Adrenal gland (tissue), 5 donors: Measurements from ENCODE around the gene FAM98B.

ENCODE experiments used
- POLR2A ChIP-seq, 2 donors: fragments of 450-650 bp; IDR thresholded peaks; one replicate each; pipeline ENCODE4 v1.6.1; 2017; ENCODE audit warnings: antibody characterized with exemption in 2 of 2, mild to moderate bottlenecking in 2 of 2, moderate library complexity in 1 of 2
- TF ChIP-seq, protein P1 (sequence below), 6 experiments: fragments of 450-650 bp in 4 of 6; fragments of 200-600 bp in 2 of 6; sonication (generic) in 1 of 6; IDR thresholded peaks; 1 replicate in 5 of 6; 2 replicates in 1 of 6; pipeline versions ENCODE4 v1.5.1 to v1.8.0; 2016 to 2021; ENCODE audit warnings: antibody characterized with exemption in 6 of 6, mild to moderate bottlenecking in 2 of 6, moderate library complexity in 1 of 6
- donor health status: DM: no; HTN: no; CAD: no.

DNA sequence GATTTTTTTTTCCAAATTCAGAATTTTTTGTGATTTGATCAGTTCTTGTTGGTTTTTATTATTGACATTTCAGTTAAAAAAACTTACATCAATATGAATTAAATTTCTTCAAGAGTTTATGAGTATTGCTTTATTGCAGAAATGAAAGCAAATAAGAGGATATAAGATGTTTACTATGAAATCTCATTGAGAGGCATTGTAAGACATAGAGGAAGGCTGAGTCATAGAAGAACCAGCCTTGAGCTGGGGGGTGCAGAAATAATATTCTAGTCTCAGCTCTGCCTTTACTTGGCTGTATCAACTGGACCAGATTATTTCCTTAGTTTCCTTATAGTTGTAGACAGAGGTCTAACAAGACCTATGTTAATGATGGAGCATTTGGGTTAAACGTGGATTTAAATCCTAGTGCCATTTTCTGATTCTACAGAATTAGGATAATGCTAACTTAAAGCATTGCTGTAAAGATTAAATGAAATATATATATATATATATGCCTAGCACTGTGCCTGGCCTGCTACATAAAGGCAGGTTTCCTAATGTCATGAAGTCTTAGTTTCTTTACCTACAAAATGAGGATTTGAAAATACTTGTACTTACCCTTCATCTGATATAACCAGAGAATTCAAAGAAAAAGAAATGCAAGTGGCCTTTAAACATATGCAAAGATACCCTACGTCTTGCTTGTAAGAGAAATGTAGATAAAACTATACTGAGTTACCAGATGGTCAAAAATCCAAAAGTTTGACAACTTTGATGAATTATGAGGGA, 7.3 kb downstream of the FAM98B start:
- TF ChIP-seq POLR2A (IDR thresholded peaks at IDR 0.05): no peak
- TF ChIP-seq, protein P1, sequence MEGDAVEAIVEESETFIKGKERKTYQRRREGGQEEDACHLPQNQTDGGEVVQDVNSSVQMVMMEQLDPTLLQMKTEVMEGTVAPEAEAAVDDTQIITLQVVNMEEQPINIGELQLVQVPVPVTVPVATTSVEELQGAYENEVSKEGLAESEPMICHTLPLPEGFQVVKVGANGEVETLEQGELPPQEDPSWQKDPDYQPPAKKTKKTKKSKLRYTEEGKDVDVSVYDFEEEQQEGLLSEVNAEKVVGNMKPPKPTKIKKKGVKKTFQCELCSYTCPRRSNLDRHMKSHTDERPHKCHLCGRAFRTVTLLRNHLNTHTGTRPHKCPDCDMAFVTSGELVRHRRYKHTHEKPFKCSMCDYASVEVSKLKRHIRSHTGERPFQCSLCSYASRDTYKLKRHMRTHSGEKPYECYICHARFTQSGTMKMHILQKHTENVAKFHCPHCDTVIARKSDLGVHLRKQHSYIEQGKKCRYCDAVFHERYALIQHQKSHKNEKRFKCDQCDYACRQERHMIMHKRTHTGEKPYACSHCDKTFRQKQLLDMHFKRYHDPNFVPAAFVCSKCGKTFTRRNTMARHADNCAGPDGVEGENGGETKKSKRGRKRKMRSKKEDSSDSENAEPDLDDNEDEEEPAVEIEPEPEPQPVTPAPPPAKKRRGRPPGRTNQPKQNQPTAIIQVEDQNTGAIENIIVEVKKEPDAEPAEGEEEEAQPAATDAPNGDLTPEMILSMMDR (IDR thresholded peaks at IDR 0.05): no peak
